Mononuclear cell (primary cell): ENCODE data around the gene SGO1. TPM values are rescaled to one million over a fixed set of nuclear protein-coding genes. Genes with fewer than 3 reads are reported as not detected.
"Not testable (repeated sequence)": the region's sequence is repeated elsewhere in the genome, so short reads cannot be mapped to it uniquely, and the experiment has no call there.

Experiments used
- H3K27me3 ChIP-seq: 2 replicates; pipeline ENCODE4 v1.6.0; 2011; ENCODE audit warnings: low read length, control low read depth; ENCODE audit not compliant: insufficient read depth
- H3K4me1 ChIP-seq: 2 replicates; pipeline ENCODE4 v1.5.1; 2011; ENCODE audit warnings: mild to moderate bottlenecking, low read length, control low read depth; ENCODE audit not compliant: insufficient read depth
- H3K4me3 ChIP-seq: 2 replicates; pipeline ENCODE4 v1.5.1; 2011; ENCODE audit warnings: mild to moderate bottlenecking, low read length, moderate library complexity
- H3K9me3 ChIP-seq: 2 replicates; pipeline ENCODE4 v1.5.1; 2011; ENCODE audit warnings: low read depth, mild to moderate bottlenecking, control low read depth, low read length
- total RNA-seq: library from RNA; depleted of rRNA; stranded (reverse); fragments of >200 nt; gene quantifications from one replicate; pipeline ENCODE4 v1.2.3, GENCODE V29; 2012

SGO1 gene
- 0.73 TPM for total RNA-seq

DNA sequence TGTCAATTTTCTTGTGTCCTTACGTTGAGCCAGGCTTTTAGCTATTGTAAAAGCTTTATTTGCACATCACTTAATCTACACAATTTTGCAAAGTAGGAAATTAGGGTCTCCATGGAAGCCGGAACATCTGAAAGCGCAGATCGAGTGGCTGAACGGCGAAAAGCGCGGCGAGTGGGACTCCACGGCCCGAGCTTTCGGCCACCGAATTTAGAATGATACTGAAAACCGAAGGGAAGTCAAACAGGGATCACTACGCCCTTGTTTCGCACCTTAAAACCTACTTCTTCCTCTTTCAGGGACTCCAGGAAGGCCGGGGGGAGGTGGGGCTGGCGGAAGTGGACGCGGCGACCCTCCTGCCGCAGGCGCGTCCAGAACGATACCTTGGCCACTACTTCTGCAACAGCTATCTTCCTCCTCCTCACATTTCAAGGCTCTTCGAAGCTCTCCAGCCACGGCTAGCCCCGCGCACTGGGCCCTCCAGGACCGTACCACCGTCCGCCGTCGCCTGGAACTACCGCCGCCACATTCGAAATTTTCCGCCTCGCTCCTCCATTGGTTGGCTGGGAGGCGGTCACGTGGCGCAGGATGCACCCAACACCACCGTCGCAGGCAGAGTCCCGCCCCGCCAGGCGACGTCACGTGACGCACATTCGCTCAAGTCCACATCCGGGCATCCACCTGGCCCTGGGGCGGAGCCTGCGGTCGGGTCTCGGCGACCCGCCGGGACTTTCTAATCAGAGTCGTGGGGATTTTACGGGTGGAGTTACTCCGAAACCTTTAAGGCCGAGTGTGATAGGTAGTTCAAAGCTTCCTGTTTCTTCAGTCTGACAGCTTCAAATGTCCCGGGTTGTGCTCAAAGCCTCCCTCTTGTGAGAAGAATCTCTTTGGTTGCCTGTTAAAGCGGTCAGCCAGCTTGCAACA lies at the start of gene SGO1:
Gene SGO1 (minus strand): TSS at position 528 of the 921 bp plus-strand sequence. CDS start 2,179 bp downstream, outside the sequence.
- Histone ChIP-seq H3K4me3 (peak within 1 kb of the TSS; percentile 74), H3K27me3 (no peaks in the 10 kb centered on the region), H3K9me3 (no peaks in the 10 kb centered on the region), H3K4me1 (peaks cover 17% of the 10 kb centered on the region)

DNA sequence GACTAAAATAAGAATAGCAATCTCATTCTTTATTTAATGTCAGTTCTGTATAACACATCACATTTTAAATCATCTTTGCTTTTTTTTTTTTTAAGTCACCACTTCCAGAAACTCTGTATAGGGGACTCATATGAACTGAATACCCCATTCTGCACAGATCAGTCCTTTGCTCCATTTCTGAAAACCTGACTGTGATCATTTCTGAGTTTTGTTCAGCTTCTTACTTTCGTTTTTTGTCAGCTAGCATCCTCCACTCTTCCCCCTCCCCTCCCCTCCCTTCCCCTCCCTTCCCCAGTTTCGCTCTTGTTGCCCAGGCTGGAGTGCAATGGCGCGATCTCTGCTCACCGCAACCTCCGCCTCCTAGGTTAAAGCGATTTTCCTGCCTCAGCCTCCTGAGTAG lies 49.8 kb upstream of the SGO1 start:
- Histone ChIP-seq H3K9me3 (no peaks in the 10 kb centered on the region), H3K4me3 (no peak overlapping the region), H3K27me3 (no peaks in the 10 kb centered on the region), H3K4me1 (no peaks in the 10 kb centered on the region)

DNA sequence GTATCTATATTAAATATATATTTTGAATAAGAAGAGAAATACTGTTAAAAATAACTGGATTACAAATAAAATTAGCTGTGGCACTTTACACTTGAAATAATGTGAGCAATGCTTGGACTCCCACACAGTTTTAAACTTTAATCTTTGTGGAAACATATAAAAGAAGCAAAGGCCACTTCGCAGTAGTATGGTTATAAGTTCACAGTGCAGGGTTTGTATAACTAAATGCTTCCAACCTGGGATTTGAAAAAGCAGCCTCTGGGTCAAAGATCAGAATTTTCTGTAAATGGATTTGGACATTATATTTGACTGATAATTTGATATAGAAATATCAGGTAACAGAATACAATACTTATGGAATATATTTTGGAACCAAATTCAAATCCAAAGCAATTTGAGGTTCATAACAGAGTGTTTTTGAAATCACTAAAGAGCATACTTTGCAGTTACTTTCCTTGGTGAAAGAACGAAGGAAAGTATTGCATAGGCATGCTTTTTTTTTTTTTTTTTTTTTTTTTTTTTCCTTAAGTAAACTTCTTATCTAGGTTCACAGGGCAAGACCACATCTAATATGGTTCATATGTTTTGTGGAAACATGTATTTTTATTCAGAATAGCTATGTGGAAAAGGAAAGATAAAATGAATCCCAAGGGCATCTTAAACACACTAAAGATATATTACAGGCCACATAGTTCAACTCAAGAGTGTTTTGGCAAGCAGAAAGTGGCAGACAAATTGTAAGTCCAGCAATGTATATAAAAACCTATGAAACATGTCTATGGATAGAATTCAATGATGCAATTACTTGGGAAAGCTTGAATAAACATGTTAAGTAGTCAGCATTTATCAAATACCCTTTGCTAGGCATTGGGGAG lies 47.1 kb upstream of the SGO1 start:
- Histone ChIP-seq H3K4me1 (no peaks in the 10 kb centered on the region), H3K4me3 (no peak overlapping the region), H3K27me3 (no peaks in the 10 kb centered on the region)

DNA sequence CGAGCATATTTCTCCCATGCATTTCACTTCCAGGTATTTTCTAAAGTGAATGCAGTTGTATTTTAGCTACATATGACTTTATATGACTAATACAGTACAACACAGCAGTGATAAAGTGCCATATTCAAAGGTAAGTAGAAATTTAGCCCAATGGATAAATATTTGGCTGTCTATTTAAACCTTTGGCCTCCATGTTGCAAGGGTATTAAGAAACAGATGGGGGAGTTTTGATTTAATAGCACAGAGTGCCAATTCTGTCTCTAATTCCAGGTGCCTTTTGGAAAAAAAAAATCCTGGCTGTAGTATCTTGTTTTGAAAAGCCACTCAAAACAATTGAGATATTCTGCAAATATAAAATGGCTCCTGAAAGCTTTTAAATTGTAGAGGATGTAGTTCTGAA lies 44.9 kb upstream of the SGO1 start:
- Histone ChIP-seq H3K4me1 (no peaks in the 10 kb centered on the region), H3K4me3 (no peak overlapping the region), H3K27me3 (no peaks in the 10 kb centered on the region), H3K9me3 (no peaks in the 10 kb centered on the region)

More for the DNA sequence above, 47.1 kb upstream of the SGO1 start:
- H3K9me3 ChIP-seq: no peaks in the 10 kb centered on the region

DNA sequence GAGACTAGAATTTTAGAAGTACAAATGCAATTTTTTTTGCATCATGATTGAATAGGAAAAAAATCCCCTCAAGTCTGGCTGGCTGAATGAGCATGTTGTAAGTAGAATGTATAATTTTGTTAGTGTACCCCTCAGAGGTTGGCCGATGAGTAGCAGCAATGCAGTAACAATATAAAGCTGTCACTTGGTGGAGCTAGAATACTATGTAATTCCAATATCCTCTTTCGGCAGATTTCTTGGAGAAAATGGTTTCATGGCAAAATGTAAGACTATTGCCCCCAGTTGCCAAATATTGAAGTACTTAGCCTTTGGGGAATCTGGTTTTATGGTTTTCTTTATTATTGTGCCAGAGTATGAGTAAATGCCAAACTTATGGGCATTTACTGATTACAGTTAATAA lies 39.8 kb upstream of the SGO1 start:
- Histone ChIP-seq H3K9me3 (no peaks in the 10 kb centered on the region), H3K4me1 (no peaks in the 10 kb centered on the region), H3K4me3 (no peak overlapping the region), H3K27me3 (no peaks in the 10 kb centered on the region)

DNA sequence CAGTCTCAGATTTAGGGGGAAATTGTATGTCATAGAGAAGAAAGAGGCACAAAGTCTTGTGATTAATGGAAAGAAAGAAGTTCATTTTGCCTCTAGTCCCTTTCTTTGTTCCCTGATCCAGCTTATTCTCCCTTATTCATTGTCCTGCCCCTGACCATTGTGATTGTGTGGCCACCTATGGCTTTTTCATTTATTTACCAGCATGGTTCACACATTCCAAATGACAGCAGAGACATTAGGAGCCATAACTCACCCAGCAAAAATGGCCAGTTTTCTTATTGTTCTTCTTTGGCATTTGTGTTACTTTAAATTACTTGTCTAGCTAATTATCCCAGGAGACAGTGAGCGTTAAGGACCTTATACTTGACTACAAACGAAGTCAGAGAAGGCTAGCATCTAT lies 36.3 kb upstream of the SGO1 start:
- Histone ChIP-seq H3K27me3 (no peaks in the 10 kb centered on the region), H3K4me3 (no peak overlapping the region), H3K4me1 (no peaks in the 10 kb centered on the region), H3K9me3 (no peaks in the 10 kb centered on the region)

DNA sequence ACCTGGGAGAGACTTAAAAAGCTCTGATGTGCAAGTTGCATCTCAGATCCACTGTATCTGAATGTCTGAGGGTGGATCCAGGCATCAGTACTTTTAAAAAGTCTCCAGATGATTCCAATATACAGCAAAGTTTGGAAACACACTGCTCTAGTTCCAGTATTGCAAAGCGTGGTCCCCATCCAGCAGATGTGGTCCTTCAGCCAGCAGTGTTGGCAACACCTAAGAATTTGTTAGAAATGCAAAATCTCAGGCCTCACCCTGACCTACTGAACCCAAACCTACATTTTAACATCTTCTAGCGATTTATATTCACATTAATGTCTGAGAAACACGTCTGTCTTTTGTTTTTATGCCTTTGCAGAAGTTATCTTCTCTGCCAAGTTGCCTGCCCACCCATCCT lies 32.2 kb upstream of the SGO1 start:
- no peaks in the 10 kb centered on the region for H3K9me3 ChIP-seq
- no peaks in the 10 kb centered on the region for H3K27me3 ChIP-seq
- H3K4me3 ChIP-seq: no peak overlapping the region
- no peaks in the 10 kb centered on the region for H3K4me1 ChIP-seq

DNA sequence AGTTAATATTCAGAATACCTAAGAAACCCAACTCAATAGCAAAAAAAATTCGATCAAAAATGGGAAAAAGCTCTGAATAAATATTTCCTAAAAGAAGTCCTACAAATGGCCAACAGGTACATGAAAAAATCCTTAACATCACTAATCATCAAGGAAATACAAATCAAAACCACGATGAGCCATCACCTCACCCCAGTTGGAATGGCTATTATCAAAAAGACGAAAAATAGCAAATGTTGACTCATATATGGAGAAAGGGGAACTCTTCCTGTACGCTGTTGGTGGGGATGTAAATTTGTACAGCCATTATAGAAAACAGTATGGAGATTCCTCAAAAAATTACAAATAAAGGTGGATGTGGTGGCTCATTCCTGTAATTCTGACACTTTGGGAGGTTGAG lies 29.6 kb upstream of the SGO1 start:
- Histone ChIP-seq H3K4me3 (no peak overlapping the region), H3K4me1 (no peaks in the 10 kb centered on the region), H3K9me3 (no peaks in the 10 kb centered on the region), H3K27me3 (no peaks in the 10 kb centered on the region)

DNA sequence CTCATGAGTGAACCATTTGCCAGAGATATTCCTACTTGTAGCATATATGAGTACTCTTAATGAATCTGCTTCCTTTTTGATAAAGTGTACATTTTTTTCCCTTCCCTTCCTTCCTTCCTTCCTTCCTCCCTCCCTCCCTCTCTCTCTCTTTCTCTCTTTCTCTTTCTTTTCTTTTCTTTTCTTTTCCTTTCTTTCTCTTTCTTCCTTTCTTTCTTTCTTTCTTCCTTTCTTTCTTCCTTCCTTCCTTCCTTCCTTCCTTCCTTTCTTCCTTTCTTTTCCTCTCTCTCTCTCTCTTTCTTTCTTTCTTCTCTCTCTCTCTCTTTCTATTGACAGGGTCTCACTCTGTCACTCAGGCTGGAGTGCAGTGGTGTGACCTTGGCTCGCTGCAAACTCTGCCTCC lies 27.5 kb upstream of the SGO1 start:
- not testable (repeated sequence) for H3K4me3 ChIP-seq, H3K27me3 ChIP-seq, H3K9me3 ChIP-seq, H3K4me1 ChIP-seq

DNA sequence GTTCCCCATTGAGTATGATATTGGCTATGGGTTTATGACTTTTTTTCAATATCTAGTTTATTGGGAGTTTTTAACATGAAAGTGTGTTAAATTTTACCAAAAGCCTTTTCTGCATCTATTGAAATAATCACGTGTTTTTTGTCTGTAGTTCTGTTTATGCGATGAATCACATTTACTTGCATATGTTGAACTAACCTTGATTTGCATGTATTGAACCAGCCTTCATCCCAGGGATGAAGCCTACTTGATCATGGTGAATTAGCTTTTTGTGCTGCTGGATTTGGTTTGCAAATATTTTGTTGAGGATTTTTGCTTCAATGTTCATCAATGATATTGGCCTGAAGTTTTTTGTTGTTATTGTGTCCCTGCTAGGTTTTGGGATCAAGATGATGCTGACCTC lies 21.9 kb upstream of the SGO1 start:
- H3K27me3 ChIP-seq, H3K4me1 ChIP-seq, H3K9me3 ChIP-seq, H3K4me3 ChIP-seq: not testable (repeated sequence)

DNA sequence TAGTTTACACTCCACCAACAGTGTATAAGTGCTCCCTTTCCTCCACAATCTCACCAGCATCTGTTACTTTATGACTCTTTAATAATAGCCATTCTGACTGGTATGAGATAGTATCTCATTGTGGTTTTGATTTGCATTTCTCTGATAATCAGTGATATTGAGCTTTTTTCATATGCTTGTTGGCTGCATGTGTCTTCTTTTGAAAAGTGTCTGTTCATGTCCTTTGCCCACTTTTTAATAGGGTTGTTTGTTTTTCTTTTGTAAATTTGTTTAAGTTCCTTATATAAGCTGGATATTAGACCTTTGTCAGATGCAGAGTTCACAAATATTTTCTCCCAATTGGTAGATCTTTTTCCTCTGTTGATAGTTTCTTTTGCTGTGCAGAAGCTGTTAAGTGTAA lies 19.9 kb upstream of the SGO1 start:
- H3K27me3 ChIP-seq, H3K4me1 ChIP-seq, H3K4me3 ChIP-seq, H3K9me3 ChIP-seq: not testable (repeated sequence)

DNA sequence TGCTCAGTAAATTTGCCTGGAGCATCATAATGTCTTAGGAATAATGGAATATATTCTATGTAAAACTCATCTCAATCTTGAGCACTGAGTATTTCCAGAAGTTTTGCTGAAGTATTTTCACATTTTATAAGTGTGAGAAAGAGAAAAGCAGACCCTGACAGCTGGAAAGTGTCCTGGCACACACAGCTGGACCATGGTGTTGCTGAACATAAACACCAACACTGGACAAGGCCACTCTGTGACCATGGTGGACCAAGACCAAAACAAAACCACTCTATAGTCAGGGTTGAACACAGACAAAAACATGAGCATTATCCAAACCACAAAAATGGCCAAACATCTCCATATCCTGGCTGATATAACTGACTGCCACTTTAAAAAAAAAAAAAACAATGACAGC lies 15.1 kb upstream of the SGO1 start:
- no peaks in the 10 kb centered on the region for H3K4me1 ChIP-seq
- H3K9me3 ChIP-seq: no peaks in the 10 kb centered on the region
- H3K27me3 ChIP-seq: no peaks in the 10 kb centered on the region
- no peak overlapping the region for H3K4me3 ChIP-seq

DNA sequence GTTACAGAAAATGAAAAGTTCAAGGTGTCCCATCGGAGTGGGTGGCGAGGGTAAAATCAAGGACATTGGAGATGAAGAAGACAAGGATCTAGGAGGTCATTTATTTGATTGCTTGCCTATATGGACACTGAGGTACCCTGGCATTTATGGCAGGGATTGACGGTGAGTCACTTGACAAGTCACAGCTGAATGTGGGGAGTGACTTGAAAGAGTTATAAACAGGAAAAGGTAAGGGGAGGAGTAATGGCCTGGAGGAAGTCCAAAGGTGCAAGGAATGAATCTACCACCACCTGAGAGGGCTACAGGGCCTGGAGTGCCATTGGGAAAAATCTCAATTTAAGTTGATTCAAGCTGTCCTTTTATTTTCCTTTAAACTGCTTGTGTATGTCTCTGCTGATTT lies 11.8 kb upstream of the SGO1 start:
- H3K4me3 ChIP-seq: no peak overlapping the region
- no peaks in the 10 kb centered on the region for H3K9me3 ChIP-seq
- H3K4me1 ChIP-seq: no peaks in the 10 kb centered on the region
- H3K27me3 ChIP-seq: no peaks in the 10 kb centered on the region

DNA sequence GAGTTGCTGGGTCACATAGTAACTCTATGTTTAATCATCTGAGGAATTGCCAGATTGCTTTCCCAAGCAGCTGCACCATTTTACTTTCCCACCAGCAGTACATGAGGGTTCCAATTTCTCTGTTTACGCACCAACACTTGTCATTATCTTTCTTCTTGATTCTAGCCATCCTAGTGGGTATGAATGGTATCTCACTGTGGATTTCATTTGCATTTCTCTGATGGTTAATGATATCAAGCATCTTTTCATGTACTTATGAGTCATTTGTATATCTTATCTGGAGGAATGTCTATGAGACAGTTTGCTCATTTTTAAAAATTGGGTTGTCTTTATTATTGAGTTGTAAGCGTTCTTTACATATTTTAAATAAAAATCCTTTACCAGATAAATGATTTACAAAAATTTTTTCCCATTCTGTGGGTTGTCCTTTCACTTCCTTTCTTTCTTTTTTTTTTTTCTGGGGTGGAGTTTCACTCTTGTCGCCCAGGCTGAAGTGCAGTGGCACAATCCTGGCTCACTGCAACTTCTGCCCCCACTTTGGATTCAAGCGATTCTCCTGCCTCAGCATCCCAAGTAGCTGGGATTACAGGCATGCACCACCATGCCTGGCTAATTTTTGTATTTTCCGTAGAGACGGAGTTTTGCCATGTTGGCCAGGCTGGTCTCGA lies 8.9 kb upstream of the SGO1 start:
- Histone ChIP-seq H3K27me3 (no peaks in the 10 kb centered on the region), H3K9me3 (no peaks in the 10 kb centered on the region), H3K4me3 (no peak overlapping the region), H3K4me1 (no peaks in the 10 kb centered on the region)

DNA sequence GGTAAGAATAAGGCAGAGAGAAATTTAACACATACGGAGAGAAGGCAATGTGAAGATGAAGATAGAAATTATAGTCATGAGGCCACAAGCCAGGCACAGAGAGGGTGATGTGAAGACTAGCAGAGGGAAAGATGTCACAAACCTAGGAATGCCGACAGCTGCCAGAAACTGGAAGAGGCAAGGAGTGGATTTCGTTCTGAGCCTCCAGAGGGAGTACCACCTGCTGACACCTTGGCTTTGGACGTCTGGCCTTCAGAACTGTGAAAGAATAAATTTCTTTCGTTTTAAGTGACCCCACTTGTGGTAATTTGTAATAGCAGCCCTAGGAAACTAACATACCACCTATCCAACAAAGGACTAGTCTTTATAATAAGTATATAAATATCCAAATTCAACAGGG lies 5.0 kb upstream of the SGO1 start:
- Histone ChIP-seq H3K4me1 (peaks cover 12% of the 10 kb centered on the region), H3K4me3 (no peak overlapping the region), H3K9me3 (no peaks in the 10 kb centered on the region)

More for the DNA sequence above, 5.0 kb upstream of the SGO1 start:
- H3K27me3 ChIP-seq: no peaks in the 10 kb centered on the region
